ENCODE measurements around the gene MAN1A1.

GRCh38 chr6:119269266-119270103 lies 80.1 kb downstream of the MAN1A1 start:
- TF ChIP-seq CTCF (IDR thresholded peaks at IDR 0.05): no peak
- no peak for TF ChIP-seq POLR2A (IDR thresholded peaks at IDR 0.05)

All from uterus (tissue), 2 donors.